Mucosa of descending colon (tissue), 3 donors: ENCODE data around the gene RIPOR1. TPM values are rescaled to one million over a fixed set of nuclear protein-coding genes. Genes with fewer than 3 reads are reported as not detected.

ENCODE experiments used
- ATAC-seq: fragments of 200-7000 bp; cut with Tn5 transposase; one replicate; pipeline ENCODE4 v1.9.1; 2020; ENCODE audit warnings: mild to moderate bottlenecking, moderate library complexity
- DNase-seq, 3 donors: peaks; one replicate each; pipeline ENCODE4 v3.0.0-alpha.2; 2020
- H3K36me3 ChIP-seq: fragments of 200-600 bp; one replicate; pipeline ENCODE4 v1.8.0; 2021; ENCODE audit warnings: low read depth, mild to moderate bottlenecking
- H3K4me1 ChIP-seq: fragments of 200-600 bp; one replicate; pipeline ENCODE4 v1.8.0; 2021; ENCODE audit warnings: low read depth, mild to moderate bottlenecking
- H3K4me3 ChIP-seq: fragments of 200-600 bp; one replicate; pipeline ENCODE4 v1.8.0; 2021; ENCODE audit warnings: mild to moderate bottlenecking
- H3K9me3 ChIP-seq: fragments of 200-600 bp; one replicate; pipeline ENCODE4 v1.8.0; 2021; ENCODE audit warnings: mild to moderate bottlenecking
- CTCF ChIP-seq: fragments of 200-600 bp; IDR thresholded peaks from one replicate; pipeline ENCODE4 v1.8.0; 2022; ENCODE audit warnings: antibody characterized with exemption, mild to moderate bottlenecking
- intact Hi-C, 2 donors: fragments of 100-400 bp; cut with DNase I in 1 of 2; cut with micrococcal nuclease in 1 of 2; formaldehyde crosslinking; loops; one replicate each; pipeline versions ENCODE4 v1.11.0 to v1.11.1; 2022; cut with DNase I, micrococcal nuclease
- total RNA-seq, 3 donors: library from RNA; stranded (reverse); fragmentation: NEBNext Ultra II Directional in 2 of 3; extraction: Animal tissue kit (Norgen Biotek cat#: 25700) in 2 of 3; gene quantifications; one replicate each; pipeline versions ENCODE4 v1.2.1 to v1.2.4, GENCODE V29; 2021 to 2023
- donor health status: DM: no; HTN: no; CAD: no; lungs with moderate emphysema.
- donor health status: DM: no; HTN: no; CAD: no.
- donor health status: DM: no; HTN: yes; CAD: no.

Gene RIPOR1
- total RNA-seq, 3 donors from 2014 or later: 10.9 to 74.7 (median 20.5) TPM

GRCh38 chr16:67540756-67541155 lies 12.1 kb downstream of the RIPOR1 start:
- no peaks in the 10 kb centered on the region for H3K36me3 ChIP-seq
- intact Hi-C loops: loop anchor here in 1 of 2 donors (10.0 kb wide), 1 partner anchor 124 kb away; the partner anchor contains the start of genes ACD, C16orf86, ENKD1 and PARD6A
- no peak for TF ChIP-seq CTCF
- H3K9me3 ChIP-seq: no peaks in the 10 kb centered on the region
- no peak overlapping the region for H3K4me3 ChIP-seq
- DNase-seq (no peak), ATAC-seq (no peak)
- peaks cover 11% of the 10 kb centered on the region for H3K4me1 ChIP-seq

GRCh38 chr16:67541391-67542263 lies 13.0 kb downstream of the RIPOR1 start:
- peaks cover 14% of the 10 kb centered on the region for H3K4me1 ChIP-seq
- DNase-seq: no peak
- H3K4me3 ChIP-seq: no peak overlapping the region
- H3K9me3 ChIP-seq: no peaks in the 10 kb centered on the region
- no peaks in the 10 kb centered on the region for H3K36me3 ChIP-seq
- no peak for ATAC-seq
- no peak for TF ChIP-seq CTCF
- intact Hi-C loops: loop anchor here in 1 of 2 donors (10.0 kb wide), 1 partner anchor 123 kb away; the partner anchor contains the start of genes ACD, C16orf86, ENKD1 and PARD6A

GRCh38 chr16:67542464-67542863 lies 13.8 kb downstream of the RIPOR1 start:
- ATAC-seq: peak; percentile 7
- H3K36me3 ChIP-seq: no peaks in the 10 kb centered on the region

GRCh38 chr16:67543036-67543435 lies 14.4 kb downstream of the RIPOR1 start:
- no peak overlapping the region for H3K4me3 ChIP-seq
- peaks cover 26% of the 10 kb centered on the region for H3K4me1 ChIP-seq
- no peak for TF ChIP-seq CTCF
- intact Hi-C loops: loop anchor here in 1 of 2 donors (10.0 kb wide), 1 partner anchor 122 kb away; the partner anchor contains the start of genes ACD, C16orf86, ENKD1 and PARD6A
- ATAC-seq (no peak), DNase-seq (no peak)
- H3K9me3 ChIP-seq: no peaks in the 10 kb centered on the region
- no peaks in the 10 kb centered on the region for H3K36me3 ChIP-seq

More at GRCh38 chr16:67542464-67542863, 13.8 kb downstream of the RIPOR1 start:
- peaks cover 22% of the 10 kb centered on the region for H3K4me1 ChIP-seq
- intact Hi-C loops: loop anchor here in 1 of 2 donors (10.0 kb wide), 1 partner anchor 122 kb away; the partner anchor contains the start of genes ACD, C16orf86, ENKD1 and PARD6A
- no peak for TF ChIP-seq CTCF
- H3K9me3 ChIP-seq: no peaks in the 10 kb centered on the region
- H3K4me3 ChIP-seq: no peak overlapping the region
- DNase-seq: peak in 1 of 3 donors; percentile 53

- no peak for TF ChIP-seq CTCF
- Histone ChIP-seq H3K4me3 (no peak overlapping the region), H3K36me3 (no peaks in the 10 kb centered on the region), H3K9me3 (no peaks in the 10 kb centered on the region), H3K4me1 (peaks cover 21% of the 10 kb centered on the region)
- intact Hi-C loops: loop anchor here in 1 of 2 donors (10.0 kb wide), 1 partner anchor 121 kb away; the partner anchor contains the start of genes ACD, C16orf86, ENKD1 and PARD6A
- ATAC-seq: no peak
- DNase-seq: no peak
These were observed 15.0 kb downstream of the RIPOR1 start for GRCh38 chr16:67543582-67543981.
